Stimulated activated CD4-positive, alpha-beta T cell treated with anti-CD3 and anti-CD28 coated beads, Interleukin-2, amount 100 ng/mL, for 48 hours (primary cell): ENCODE measurements around the gene LIN7A.

Source experiments
- DNase-seq, 2 donors: peaks; one replicate each; pipeline ENCODE4 v3.0.0-alpha.2; 2020

LIN7A gene, protein sequence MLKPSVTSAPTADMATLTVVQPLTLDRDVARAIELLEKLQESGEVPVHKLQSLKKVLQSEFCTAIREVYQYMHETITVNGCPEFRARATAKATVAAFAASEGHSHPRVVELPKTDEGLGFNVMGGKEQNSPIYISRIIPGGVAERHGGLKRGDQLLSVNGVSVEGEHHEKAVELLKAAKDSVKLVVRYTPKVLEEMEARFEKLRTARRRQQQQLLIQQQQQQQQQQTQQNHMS

DNA sequence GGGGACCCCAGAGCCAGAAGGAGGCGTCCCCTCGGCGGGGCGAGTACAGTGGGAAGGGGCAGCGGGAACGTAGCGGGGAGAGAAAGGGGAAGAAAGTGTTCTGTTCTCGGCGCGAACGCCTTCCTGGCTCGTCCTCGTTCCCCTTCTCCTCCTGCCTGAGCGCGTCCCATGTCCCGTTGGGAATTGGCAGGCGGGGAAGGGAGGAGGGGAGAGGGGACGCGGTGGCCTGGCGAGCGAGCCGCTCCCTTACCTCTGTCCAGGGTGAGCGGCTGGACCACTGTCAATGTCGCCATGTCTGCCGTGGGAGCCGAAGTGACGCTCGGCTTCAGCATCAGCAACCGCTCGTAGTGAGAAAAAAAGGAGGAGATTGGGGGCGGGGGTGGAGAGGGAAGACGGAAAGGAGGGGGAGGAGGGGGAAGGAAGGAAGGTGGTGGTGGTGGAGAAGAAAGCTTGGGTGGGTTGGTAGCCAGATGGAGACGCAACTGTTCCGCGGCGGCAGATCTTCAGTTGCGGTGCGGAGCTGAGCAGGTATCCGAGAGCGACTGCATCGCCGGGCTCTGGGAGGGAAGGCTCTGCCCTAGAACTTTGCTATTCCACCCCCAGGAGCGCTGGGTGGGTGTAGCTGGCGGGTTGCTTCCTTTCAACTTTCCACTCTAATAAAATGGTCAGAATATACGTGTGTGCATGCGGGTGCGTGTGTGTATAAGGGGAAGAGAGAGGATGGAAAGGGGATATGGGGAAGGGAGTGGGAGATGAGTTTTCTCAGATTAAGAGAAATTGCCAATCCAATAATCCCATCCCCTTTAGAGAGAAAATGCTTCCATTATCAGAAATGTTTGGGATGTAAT, at the start of gene LIN7A:
Gene LIN7A (minus strand): TSS at position 544 of the 848 bp plus-strand sequence. CDS start 212 bp downstream, at position 332.
- DNase-seq = no peak

DNA sequence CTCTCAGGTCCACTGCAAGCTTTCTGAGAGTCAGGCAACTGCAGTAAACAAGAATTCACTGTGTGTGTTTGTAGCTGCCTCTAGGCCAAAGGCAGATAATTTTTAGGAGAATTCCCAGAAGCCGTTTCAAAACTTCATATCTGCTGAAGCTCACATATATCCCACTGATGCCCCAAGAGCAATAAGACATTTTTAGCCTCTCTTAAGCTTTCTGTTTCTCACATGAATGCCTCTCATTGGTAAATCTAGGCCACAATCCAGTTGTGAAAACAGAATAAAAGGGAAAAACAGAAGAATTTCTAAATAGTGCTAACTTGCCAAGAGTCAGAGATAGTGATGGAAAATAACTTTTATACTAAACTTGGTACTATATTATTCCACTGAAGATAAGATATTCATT, 48.5 kb upstream of the LIN7A start:
- no peak for DNase-seq

DNA sequence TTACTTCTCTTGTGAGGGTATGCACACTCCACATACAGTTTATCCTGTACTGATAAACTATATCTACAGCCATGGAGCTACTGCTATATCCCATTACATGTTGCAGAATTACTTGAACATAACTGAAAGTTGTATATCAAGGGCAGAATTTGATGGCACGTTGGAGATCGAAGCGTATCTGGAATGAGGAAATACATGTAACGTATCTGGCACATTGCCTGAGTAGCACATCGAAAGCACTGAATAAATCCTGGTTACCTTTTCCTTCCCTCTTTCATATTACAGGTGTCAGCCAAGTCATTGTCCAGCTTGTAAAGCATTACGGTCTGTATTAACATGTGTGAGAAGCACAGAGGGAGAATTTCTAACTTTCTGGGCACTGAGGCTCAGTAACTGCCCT, 42.1 kb upstream of the LIN7A start:
- DNase-seq = no peak

DNA sequence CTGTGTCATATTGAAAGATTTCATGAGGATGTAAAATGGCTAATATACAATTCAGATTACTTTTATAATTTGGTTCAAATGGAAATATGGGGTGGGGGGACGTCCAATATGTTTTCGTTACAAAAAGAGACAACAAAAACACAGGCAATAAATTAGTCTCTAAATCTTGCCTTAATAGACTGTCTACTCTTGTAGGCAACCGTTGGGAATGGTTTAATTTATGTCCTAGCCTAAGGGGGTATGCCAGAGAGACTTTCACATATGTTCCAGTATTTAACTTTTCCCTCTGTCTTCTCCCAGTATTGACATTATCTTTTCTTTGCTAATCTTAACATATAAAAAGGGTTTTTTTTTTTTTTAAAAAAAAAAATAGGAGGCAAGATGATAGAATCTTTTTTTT, 41.5 kb upstream of the LIN7A start:
- no peak for DNase-seq

DNA sequence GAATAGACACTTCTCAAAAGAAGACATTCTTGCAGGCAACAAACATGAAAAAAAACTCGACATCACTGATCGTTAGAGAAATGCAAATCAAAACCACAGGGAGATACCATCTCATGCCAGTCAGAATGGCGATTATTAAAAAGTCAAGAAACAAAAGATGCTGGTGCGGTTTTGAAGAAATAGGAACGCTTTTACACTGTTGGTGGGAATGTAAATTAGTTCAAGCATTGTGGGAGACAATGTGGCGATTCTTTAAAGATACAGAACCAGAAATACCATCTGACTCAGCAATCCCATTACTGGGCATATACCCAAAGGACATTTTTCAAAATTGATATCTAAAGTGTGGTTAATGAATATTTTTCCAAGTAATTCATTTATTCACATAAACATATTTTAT, 39.6 kb upstream of the LIN7A start:
- DNase-seq = no peak

DNA sequence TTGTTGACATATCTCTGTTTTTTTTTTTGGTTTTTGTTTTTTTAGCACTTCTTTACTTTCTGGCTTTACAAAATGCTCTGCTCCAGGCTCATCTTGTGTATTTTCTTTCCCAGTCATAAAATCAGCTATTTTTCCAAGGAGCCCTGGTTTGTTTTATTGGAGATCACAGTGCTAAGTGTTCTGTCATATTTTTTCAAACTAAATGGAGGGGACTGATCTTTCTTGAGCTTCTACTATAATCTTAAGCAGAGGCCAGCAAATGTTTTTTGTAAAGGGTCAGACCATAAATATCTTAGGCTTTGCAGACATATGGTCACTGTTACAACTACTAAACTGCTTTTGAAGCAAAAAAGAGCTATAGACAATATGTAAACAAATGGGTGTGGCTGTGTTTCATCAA, 30.6 kb upstream of the LIN7A start:
- no peak for DNase-seq

DNA sequence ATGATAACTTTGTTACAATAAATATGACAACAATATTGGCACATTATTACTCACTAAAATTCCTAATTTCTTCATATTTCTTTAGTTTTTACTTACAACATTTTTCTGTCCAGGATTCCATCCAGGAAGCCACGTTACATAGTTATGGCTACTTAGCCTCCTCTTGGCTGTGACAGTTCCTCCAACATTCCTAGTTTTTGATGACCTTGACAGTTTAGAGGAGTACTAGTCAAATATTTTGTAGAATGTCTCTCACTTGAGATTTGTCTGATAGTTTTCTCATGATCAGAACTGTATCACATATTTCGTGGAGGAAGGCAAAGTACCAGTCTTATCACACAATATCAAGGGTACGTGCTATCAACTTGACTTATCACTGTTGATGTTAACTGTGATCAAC, 29.8 kb upstream of the LIN7A start:
- DNase-seq = no peak

DNA sequence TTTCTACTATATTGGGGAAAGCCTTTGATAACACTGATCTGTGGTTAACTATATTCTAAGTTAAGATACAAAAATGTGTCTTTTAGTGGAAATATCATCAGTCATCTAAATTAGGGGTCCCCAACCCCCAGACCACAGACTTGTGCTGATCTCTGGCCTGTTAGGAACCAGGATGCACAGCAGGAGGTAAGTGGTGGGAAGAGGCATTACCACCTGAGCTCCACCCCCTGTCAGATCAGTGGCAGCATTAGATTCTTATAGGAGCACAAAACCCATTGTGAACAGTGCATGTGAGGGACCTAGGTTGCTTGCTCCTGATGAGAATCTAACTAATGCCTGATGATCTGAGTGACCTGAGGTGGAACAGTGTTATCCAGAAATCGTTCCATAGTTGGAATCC, 28.3 kb upstream of the LIN7A start:
- no peak for DNase-seq

DNA sequence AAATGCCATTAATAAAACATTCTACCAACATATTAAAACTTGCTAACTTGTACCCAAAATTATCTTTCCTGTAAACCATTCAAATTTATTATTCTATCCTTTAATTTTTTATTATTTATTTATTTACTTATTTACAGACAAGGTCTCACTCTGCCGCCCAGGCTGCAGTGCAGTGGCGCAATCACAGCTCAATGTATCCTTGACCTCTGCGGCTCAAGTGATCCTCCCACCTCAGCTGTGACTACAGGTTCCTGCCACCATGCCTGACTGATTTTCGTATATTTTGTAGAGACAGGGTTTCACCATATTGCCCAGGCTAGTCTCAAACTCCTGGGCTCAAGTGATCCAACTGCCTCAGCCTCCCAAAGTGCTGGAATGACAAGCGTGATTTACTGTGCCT, 20.4 kb upstream of the LIN7A start:
- no peak for DNase-seq

DNA sequence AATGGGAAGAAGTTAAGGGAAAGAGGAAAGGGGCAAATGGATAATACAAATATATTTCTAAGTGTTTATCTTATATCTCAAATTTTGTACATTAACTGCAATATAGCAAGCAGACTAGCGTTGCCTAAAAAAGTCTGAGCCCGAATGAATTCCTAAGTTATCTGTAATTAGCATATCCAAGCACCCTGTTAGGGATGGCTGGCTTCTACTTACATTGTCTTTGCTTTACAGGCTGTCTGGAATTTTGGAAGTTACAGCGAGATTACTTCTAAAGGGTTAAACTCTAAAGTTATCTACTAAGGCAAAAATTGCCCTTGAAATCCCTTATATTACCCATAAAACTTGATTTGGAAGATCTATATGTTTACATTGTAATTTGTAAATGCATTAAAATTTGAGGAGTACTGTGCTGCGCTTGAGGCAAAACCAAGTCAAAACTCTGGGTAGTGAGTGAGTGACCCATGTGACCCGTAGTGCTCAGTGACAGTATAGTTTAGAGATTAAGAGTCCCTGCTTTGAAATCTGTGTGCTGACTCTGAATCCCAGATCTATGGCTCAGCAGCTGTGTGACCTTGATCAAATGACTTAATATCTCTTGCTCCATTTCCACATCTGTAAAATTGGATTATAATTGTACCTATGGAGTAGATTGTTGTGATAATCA, 17.3 kb upstream of the LIN7A start:
- no peak for DNase-seq

DNA sequence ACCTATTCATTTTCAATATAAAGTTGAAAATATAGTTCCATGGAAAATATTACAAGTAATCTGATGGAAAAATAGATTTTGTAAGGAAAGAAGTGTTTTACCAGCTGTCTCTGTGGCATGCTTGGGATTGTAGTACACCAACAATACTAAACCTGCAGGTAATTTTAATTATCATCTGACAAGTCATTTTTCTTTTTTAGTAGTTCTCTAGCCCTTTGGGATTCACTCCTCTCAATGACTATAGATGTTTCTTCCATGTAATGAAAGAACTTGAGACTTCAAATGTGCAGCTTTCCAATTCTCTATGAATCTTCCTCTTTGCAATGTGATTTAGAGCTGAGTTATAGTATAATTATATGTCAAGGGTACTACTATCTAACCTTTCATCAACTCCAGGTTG, 14.7 kb upstream of the LIN7A start:
- DNase-seq = no peak

DNA sequence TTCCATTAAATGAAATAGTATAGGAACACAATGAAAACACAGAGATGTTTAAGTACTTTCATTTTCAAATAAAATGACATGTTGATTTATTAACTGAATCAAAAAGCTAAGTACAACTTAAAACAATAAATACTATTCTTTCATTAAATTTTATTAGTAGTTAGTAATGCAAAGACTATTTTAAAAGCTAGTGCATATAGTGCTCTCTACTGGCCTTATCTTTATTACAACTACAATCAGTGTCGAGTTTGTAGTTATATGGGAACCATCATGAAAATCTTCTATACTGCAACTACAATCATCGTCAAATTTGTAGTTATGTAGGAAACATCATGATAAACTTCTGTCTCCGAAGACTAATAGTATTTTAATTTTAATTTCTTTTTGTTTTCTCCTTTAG, 8.9 kb upstream of the LIN7A start:
- no peak for DNase-seq

DNA sequence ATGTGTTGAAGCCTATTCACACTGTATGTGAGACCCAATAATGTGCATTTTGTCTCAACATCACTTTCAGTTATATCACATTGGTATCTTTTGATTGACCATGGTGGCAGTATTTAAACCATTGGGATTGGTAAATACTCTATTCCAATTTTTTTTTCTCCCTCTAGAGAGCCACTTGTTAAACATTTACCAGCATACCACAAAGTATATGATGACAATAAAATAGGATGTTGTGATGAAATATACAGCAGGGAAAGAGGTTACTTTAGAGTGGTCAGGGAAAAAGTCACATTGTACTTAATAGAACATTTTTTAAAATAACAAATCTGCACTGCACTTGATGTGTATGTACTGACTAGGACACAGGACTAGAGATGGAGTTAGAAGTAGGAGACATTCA, 5.6 kb upstream of the LIN7A start:
- no peak for DNase-seq

DNA sequence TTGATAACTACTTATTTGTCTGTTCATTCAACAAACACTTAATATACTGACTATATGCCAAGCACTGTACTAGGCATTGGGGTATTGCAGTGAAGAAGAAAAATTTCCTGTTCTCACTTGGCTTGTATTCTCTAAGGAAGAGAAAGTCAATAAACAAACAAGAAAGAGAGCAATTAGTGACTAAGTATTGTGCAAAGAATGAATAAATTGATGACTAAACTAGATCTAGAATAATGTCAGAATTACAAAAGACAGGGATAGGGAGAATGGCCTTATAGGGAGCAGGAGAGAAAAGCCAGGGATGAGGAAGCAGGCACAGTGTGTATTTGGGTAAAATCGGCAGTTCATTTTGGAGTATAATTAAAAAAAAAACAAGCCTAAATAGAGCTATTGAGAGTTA, 4.2 kb upstream of the LIN7A start:
- no peak for DNase-seq

DNA sequence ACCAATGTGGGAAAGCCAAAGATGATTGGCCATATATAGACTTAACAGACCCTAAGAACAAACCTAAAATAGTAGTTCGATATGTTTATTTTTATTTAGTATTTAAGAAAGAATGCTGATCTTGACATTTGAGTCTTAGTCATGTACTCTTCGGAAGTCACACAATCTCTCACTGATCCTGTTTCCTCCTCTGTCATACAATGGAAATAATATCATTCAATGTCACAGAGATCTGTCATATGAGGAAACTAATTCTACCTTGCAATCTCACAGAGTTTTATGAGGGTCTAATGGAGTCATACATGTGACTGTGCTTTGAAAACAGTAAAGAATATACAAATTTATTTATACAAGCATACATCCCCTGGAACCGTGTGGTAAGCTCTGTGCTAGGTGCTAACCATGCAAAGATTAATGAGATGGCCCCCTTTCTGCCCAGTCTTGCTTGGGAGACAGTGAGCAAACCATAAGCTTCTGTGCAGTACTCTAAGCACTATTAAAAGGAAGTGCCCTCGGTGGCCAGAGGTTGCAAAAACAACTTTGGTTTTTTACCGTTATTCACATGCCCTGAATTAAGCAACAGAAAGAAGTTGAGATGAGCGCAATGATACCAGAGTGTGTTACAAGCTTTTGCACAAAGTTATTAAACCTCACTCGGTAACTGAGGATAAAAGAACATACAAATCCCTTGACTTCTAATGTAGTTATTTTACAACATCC, 1.7 kb upstream of the LIN7A start:
- DNase-seq = no peak

DNA sequence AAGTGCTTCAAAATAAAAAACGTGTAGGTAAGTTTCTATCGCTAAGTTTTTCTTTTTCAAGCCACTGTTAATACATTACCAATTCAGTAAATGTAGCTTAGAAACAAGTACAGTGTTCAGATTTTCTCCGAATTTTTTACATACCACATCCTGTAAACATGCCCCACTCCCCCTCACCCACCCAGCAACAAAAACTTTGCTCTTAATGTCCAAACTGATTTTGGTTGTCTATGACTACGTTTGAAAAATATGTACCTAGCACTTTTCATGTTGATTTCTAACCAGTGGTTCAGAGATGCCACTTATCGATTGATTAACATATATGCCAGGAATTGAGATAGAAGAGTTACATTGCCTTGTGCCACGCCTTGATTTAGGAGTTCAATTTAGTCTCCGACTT, 663 bp upstream of the LIN7A start:
- DNase-seq = no peak

DNA sequence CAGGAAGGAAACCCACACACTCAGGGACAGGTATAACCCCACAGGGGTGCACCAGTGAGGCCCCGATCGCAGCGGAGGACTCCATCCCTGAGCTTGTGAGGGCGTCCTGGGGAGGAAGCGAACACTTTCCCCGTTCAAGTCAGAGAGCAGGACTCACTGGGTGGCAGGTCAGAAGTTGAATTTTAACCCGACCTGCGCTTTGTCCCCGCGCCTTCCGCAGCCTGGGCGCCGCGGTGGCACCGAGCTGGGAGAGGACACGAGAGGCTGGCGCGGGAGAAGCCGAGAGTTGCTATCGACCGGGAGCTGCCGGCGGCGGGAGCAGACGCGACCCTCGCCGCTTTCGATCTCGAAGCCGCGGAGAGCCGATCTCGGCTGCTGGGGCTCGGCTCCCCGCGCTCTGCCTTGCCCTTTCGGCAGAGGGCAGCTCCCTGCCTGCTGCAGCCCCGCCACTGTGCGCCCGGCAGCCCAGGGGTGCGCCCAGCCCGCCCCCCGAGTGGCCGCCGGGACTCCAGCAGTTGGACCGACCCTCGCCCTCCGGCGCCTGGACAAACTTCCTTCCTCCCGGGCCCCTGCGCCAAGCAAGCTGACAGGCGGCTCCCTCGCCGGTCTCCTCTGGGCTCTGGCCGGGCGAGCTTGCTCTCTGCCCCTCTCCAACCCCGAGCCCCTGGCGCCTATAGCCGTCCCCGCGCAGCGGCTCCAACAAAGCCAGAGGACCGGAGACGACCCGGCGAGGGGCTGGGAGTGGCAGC, 918 bp downstream of the LIN7A start:
- no peak for DNase-seq

DNA sequence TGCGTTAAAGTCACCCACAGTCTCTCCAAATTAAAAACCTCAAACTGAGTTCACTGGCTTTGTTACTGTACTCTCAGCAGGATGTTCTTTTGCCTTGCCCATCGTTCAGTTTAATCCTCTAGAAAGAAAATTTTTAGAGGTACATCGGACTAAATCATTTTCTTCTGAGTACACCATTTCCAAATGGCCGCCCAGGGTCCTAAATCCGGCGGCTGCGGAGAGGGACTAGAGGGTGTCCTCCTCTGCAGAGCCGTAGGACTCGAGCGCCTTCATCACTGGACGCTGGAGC, 1.4 kb downstream of the LIN7A start:
- DNase-seq = no peak

DNA sequence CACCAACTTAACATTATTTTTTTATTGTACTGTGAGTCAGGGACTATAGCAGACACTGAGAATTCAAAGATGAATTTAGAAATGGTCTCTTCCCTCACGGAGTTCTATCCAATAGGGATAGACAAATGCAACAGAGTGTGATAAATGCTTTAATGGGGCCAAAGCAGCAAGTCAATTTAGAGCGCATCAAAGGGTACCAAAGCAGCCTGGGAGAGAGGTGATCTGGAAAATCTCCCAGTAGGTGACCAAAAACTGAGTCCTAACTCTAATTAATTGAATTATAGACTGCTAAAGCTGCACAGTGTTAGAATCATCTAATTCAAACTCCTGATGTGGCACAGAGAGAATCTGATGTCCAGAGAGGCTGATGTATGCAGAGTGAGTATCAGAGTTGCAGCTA, 2.6 kb downstream of the LIN7A start:
- no peak for DNase-seq

DNA sequence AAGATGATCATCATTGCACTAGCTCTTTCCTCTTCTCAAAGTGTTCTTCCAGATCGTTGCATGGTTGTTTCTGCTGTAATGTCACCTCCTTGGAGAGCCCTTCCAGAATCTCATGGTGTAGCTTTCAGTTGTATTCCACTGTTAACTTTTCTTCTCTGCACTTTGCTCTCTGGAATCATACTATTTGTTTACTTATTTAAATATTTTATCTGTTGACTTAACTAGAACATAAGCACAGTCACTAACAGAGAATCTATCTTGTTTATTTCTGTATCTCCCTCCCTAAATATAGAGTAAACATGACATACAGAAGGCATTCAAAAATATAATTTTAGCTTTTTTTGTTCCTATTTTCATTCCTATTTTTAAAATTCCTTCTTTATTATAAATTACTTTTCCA, 11.8 kb downstream of the LIN7A start:
- DNase-seq = no peak

DNA sequence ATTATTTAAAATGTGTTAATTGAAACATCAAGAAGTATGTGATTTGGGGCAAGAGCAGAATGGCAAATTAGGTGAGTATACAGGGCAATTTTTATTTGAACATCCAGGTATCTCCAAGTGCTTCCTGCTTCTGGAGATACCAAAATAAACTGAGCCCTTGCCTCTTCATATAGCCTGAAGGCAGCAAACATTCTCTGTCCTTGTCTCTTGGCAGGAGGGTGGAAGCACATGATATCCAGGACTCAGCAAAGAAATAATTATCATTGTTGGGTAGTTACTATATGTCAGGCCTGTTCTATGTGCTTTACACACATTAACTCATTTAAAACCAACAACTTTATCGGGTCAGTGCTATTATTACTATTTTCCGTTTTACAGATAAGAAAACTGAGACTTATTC, 12.5 kb downstream of the LIN7A start:
- no peak for DNase-seq

DNA sequence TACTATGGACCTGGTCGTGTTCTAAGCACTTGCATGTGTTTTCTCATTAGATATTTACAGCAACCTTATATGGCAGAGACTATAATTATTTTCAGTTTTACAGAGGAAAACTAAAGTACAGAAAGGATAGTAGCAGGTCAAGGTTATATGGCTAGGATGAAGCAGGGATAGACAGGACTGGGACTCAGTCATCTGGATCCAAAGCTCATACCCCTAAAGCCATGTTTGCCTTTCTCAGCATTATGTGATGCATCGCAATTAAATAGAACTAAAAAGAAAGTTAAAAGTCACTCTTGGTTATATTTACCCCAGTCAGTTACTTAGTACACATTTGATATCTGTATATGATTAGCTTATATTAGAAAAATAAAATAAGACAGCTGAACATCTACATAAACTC, 13.3 kb downstream of the LIN7A start:
- DNase-seq = no peak

DNA sequence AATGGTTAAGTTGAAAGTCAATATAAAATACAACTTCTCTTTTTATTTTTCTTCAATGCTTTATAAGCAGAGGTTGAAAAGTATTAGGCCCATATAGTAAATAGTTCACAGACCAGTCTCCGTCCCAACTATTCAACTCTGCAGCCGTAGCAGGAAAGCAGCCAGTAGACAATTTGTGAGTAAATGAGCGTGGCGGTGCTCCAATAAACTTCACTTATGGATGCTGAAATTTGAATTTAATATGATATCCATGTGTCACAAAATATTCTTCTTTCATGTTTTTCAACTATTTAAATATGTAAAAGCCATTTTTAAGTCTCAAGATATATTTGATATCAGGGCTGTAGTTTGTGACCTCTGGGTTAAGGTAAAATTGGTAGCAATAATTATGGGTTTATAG, 17.7 kb downstream of the LIN7A start:
- DNase-seq = no peak
